DMS79 treated with DMSO at 0.1 percent for 48 hours (cell line): ENCODE results near the gene COX6B2.
A peak's percentile ranks its signal among the peaks of the same experiment; 100 is the strongest.

Experiments
- DNase-seq: peaks from one replicate; lab custom pipeline; 2025; lab: John Stamatoyannopoulos, UW

The COX6B2 gene

DNA sequence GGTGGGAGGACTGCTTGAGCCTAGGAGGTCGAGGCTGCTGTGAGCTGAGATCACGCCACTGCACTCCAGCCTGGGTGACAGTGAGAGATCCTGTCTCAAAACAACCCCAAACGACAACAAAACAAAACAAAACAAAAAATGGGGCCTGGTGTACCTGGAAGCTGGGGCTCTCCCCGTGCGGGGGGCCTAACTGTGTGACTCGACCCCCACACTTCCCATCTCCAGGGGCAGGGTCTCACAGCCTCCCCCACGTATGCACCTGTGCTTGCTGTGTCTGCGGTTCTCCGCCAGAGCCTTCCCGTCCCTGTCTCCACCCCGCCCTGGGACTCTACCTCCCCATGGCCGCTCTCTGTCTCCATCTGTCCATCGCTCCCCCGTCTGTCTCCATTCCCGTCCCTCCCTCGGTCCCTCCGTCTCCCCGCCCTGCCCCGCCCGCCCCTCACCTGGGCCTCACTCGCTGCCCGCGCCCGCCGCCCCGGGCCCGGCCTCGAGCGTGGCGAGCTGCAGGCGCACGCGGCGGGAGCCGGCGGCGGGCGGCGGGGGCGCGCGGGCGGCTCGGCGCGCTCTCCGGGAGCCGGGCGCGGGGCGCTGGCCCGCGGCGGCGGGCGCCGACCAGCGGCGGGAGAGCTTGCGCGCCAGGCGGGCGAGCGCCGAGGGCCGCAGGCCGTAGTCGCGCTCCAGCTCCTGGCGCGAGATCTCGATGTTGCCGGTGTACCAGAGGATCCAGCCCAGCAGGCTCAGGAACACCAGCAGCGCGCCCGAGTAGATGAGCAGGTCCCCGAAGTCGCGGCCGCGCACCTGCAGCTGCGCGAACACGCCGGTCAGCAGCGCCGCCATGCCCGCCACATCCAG lies 29.0 kb upstream of the COX6B2 start:
- DNase-seq: peak; percentile 63

DNA sequence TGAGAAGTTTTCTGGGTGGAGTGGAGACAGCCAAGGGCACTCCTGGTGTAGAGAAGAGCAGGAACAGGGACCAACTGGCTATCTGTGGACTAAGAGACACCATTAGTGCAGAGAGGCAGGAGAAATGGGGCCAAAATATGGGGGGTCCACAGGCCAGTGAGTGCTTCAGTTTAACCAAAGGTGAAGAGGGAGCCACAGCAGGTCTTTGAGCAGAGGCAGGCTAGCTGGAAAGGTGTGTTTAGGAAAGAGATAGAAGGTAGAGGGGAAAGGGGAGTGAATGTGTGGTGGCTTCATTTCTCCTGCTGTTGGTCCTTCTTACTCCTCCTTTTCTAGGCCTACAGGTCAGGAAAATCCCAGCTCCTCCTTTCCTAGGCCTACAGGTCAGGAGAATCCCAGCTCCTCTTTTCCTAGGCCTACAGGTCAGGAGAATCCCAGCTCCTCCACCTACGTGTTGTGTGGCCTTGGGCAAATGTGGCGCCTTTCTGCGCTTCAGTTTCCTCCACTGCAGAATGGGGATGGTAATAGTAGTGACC lies 28.1 kb upstream of the COX6B2 start:
- no peak for DNase-seq

- DNase-seq: no peak
These were observed 27.5 kb upstream of the COX6B2 start for GRCh38 chr19:55382013-55382412.

GRCh38 chr19:55379174-55379573 lies 24.7 kb upstream of the COX6B2 start:
- no peak for DNase-seq

- DNase-seq: no peak
These were observed 23.0 kb upstream of the COX6B2 start for GRCh38 chr19:55377356-55378131.

DNA sequence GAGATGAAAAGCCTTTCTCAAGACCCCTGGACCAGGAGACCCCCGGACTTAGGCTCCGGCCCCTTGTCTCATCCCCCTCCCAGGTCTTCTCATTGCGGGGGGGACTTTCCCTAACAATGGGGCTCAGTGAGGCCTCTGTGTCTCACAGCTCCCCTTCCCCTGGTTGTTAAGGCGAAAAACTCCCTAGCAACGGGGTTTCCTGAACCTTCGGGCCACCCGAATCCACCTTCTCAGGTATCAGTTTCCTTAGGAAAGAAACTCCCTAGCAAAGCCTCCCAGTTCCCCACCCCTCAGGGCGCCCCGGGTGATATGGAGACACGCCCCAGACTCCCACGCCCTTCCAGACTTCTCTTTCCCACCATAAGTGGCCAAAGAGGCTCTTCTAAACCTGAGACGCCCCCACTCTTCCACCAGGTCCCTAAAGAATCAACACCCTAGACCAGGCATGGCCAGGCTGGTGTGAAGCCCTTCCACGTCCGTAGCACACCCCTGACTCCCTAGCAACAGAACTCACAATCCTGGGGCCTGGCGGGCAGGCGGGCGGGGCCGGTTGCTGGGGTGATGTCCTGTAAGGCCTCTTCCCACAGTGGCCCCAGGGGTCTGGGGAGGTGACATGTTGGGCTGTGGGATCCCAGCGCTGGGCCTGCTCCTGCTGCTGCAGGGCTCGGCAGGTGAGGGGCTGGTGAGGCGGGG lies 21.9 kb upstream of the COX6B2 start, which contains the start of gene TMEM190:
Gene TMEM190 (plus strand): TSS at position 586 of the 693 bp plus-strand sequence. CDS start 28 bp downstream, at position 614.
- DNase-seq: peak; percentile 2

- no peak for DNase-seq
These were observed 19.7 kb upstream of the COX6B2 start for GRCh38 chr19:55373993-55374757.

DNA sequence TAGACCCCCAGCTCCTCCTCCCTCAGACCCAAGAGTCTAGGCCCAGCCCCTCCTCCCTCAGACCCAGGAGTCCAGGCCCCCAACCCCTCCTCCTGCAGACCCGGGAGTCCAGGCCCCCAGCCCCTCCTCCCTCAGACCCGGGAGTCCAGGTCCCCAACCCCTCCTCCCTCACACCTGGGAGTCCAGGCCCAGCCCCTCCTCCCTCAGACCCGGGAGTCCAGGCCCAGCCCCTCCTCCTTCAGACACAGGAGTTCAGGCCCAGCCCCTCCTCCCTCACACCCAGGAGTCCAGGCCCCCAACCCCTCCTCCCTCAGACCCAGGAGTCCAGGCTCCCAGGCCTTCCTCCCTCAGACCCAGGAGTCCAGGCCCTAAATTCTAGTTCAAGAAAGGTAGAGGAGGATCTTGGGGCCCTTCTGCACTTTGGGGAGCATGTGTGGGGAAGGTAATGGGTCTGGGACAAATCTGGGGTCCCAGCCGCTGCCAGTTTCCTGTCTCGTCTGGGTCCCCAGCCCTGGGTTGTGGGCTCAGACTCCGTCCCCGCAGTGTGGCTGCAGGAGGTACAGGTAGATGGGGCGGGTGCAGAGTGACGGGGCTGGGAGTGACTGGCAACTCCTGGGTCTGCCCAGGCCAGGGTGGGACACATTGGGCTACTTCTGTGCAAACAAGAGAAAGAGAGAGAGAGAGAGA lies 18.9 kb upstream of the COX6B2 start:
- DNase-seq: no peak

- DNase-seq: no peak
These were observed 18.0 kb upstream of the COX6B2 start for GRCh38 chr19:55372316-55373081.

DNA sequence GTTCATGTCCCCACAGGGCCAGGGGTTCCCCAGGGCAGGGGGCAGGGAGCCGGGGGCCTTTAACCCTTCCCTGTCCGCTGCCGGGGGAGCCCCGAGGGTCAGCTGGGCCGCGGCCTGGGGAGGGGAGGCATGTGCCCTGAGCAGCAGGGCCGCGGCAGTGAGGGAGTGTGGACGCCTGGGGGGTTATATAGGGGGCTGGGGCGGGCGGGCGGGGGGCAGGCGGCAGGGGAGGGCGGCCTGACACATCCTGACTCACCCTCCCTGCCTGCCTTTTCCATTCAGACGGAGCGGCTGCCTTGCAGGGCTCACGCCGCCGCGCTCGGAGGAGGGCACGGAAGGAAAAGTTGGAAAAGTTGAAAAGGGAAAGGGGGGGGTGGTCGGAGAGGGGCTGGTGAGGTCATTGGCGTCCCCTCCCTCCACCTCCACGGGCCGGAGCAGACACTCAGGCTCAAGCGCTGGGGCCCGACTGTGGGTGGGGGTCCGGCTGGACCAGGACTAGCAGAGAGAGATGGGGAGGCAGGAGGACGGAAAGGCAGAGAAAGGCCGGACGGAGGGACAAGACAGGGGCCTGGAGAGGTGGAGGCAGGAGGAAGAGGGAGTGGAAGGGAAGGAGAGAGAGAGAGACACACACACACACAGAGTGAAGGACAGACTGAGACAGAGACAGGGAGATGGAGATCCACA lies 15.9 kb upstream of the COX6B2 start, which contains the start of gene IL11:
Gene IL11 (minus strand): TSS at position 159 of the 684 bp plus-strand sequence. CDS start 153 bp downstream, at position 6.
- DNase-seq: no peak

DNA sequence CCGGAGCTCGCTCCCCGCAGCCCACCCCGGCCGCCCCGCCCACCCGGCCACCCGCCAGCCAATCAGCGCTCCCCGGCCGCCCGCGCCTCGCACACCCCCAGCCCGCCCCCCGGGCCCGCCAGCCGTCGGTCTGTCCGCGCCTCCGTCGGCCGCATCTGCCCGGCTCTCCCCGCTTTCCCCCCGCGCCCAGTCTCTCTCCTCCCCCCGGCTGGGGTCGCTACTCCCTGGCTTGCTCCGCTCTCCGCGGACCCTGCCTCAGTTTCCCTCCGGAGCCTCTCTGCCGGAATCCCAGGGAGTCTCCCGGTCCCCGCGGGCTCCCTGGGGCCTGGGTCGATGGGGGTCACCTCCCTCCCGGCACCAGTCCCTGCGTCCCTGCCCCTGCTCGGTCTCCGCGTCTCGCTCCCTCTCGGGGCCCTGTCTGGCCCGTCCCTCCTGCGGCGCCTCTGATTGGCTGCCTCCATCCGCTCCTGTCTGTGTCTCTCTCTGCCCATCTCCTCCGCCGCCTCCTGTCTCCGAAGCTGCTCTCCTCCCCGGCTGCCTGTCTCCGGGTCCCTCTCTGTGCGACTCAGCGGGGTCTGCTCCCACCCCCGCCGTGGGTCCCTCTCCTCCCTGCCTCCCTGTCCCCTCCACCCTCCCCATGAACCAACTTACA lies 15.3 kb upstream of the COX6B2 start:
- peak; percentile 25 for DNase-seq

GRCh38 chr19:55368701-55369563 lies 14.4 kb upstream of the COX6B2 start:
- DNase-seq: no peak

DNA sequence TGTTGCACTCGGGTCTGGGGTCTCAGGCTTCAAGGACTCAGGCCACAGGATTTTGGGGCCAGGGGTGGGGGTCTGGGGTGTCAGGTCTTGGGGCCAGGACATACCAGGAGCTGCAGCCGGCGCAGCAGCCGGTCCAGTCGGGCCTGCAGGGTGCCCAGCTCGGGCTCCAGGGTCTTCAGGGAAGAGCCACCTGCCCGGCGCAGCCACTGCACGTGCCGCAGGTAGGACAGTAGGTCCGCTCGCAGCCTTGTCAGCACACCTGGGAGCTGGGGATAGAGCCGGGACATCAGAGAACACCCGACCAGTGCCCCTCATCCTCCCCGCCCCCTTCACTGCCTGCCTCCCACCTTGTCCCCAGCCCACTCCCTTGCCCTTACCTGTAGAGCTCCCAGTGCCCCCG lies 13.6 kb upstream of the COX6B2 start:
- no peak for DNase-seq

DNA sequence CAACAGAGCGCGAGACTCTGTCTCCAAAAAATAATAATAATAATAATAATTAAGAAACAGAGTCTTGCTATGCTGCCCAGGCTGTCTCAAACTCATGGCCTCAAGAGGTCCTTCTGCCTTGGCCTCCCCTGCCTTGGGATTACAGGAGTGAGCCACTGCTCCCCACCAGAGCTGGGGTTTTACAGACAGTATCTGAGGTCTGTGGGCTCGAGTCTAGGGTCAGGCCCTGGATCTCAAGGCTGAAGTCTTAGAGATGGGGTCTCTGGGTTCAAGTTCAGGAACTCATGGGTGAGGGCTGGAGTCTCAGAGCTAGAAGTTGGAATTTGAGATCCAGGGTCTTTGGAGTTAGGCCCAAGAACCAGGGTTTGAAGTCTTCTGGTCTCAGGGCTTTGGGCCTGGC lies 12.3 kb upstream of the COX6B2 start:
- DNase-seq: no peak

DNA sequence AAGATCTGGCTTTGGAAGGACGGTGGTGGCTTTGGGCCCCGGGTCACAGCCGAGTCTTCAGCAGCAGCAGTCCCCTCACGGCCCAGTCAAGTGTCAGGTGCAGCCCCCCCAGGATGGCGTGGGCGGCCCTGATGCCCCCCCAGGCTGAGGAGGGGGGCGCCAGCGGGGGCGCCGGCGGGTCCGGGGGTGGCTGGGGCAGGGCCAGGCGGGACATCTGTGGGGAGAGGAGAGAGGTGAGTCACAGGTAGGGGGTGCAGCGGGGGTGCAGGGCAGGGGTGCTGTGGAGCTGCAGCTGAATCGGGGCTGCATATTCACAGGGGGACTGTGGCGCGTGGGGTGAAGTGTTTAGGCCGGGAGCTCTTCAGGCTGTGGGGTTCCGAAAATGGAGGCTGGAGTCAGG lies 11.4 kb upstream of the COX6B2 start:
- DNase-seq: no peak

GRCh38 chr19:55365245-55365644 lies 10.7 kb upstream of the COX6B2 start:
- no peak for DNase-seq

DNA sequence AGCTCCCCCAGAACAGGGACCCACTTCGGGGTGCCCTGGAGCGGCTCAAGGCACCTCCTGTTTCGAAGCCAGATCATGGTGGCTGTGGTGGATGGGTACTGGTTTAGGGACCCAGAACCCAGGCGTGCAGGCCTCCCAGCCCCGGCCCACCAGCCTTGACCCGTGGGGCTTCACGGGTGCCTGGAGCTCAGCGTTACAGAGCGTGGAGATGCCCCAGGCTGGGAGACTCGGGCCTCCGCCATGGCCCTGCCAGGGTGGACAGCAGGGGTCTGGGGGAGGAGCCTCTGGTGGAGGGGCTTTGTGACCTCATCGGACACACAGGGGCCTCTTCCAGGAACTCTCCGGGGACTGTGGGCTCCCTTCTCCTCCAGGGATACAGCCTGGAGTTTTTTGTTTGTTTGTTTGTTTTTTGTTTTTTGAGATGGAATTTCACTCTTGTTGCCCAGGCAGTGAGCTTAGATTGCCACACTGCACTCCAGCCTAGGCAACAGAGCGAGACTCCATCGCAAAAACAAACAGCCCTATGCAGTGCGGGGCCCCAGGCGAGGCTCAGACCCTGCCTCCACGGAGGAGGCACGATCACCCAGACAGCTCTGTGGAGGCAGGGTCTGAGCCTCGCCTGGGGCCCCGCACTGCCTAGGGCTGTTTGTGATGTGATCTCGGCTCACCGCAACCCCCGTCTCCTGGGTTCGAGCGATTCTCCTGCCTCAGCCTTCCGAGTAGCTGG lies 8.6 kb upstream of the COX6B2 start, which contains the start of gene GARIN5B:
Gene GARIN5B (minus strand): TSS at position 271 of the 727 bp plus-strand sequence. CDS start 194 bp downstream, at position 77.
- no peak for DNase-seq
